Femur (tissue), 1 donor: ENCODE data around the gene RCOR3.
"Not testable (repeated sequence)": the region's sequence is repeated elsewhere in the genome, so short reads cannot be mapped to it uniquely, and the experiment has no call there.

Source experiments
- DNase-seq: peaks from one replicate; pipeline ENCODE4 v3.0.0-alpha.2; 2017

The RCOR3 gene

DNA sequence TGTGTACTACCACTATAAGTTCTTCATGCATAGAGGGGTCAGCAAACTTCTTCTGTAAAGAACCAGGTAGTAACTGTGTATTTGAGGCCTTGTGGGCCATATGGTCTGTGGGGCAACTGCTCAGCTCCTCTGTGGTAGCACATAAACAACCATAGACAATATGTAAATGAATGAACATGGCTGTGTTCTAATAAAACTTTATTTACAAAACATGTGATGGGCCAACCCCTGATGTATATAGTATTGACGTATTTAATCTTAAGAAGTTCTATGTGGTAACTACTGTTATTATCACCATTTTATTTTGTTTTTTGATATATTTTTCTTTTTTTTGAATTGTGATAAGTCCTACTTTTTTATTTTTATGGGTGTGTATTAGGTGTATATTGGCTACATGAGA lies 82.8 kb downstream of the RCOR3 start:
- no peak for DNase-seq

GRCh38 chr1:211343607-211344006 lies 84.4 kb downstream of the RCOR3 start:
- no peak for DNase-seq

DNA sequence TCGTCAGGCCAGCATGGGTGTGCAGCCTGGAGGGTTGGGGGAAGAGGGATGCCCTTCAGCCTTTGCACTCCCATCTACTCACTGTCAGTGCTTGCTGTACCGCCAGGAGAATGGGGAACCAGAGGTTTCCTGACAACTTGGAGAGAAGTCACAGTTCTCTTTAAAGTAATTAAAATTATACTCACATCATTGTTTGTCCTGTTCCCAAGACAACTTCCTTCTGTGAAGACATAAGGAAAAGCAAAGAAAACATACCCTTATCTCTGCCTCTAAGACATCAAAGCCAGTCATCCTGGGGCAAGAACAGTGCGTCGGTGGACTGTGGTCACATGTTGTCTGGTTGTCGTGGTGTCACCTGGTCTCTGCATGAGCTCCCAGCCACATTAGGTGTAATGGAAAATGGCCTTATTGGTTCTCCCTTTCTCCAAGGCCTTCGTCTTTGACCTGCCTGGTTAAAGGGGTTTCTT lies 85.0 kb downstream of the RCOR3 start:
- DNase-seq: no peak

GRCh38 chr1:211345719-211346118 lies 86.6 kb downstream of the RCOR3 start:
- no peak for DNase-seq

DNA sequence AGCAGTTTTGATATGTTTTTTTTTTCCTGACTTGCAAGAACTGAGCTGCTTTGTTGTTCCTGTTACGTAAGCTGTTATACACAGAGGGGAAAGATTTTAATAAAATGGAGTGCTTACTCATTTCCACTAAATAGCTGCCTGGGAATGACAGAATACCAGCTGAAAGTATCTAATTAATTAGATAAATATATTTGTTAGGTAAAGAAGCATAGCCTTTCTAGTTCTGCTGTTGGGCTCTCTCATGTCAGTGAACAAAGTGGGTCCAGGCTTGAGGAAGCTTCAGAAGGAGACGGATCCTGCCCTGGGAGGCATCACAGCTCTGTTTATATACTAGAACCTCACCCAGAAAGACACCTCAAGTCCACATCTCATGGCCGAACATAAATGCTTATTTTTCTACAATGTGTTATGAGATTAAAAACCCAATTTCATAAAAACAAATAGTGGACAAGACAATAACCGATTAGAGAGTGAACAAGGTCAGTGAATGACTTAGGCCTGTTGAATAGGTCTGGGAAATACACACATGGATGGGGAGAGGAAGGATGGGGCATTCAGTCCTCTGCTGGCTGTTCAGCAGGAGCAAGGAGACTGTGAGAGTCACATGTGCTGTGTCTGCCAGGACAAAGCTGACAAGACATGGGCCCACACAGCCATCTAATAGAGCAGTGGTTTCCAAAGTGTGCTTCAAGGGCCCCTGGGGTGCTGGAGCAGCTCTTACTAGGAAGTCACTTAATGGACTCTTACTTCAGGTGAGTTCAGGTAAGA lies 88.1 kb downstream of the RCOR3 start:
- DNase-seq: no peak

DNA sequence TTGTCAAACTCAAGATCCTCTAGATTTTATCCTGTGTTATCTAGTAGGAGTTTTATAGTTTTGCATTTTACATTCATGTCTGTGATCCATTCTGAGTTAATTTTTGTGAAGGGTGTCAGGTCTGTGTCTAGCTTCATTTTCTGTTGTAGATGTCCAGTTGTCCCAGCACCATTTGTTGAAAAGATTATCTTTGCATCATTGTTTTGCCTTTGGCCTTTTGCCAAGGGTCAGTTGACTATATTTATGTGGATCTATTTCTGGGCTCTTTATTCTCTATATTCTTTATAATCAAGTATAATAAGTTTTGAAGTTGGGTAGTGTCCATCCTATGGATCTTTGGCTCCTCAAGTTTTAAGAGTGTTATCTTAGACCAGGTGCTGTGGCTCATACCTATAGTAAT lies 89.4 kb downstream of the RCOR3 start:
- no peak for DNase-seq

GRCh38 chr1:211349741-211350140 lies 90.6 kb downstream of the RCOR3 start:
- DNase-seq: no peak

DNA sequence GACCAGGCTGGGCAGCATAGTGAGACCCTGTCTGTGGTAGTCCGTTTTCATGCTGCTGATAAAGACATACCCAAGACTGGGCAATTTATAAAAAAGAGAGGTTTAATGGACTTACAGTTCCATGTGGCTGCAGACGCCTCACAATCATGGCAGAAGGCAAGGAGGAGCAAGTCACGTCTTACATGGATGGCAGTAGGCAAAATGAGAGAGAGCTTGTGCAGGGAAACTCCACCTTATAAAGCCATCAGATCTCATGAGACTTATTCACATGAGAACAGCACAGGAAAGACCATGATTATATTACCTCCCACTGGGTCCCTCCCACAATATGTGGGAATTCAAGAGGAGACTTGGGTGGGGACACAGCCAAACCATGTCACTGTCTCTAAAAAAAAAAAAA lies 92.9 kb downstream of the RCOR3 start:
- not testable (repeated sequence) for DNase-seq

GRCh38 chr1:211352465-211352864 lies 93.3 kb downstream of the RCOR3 start:
- no peak for DNase-seq

DNA sequence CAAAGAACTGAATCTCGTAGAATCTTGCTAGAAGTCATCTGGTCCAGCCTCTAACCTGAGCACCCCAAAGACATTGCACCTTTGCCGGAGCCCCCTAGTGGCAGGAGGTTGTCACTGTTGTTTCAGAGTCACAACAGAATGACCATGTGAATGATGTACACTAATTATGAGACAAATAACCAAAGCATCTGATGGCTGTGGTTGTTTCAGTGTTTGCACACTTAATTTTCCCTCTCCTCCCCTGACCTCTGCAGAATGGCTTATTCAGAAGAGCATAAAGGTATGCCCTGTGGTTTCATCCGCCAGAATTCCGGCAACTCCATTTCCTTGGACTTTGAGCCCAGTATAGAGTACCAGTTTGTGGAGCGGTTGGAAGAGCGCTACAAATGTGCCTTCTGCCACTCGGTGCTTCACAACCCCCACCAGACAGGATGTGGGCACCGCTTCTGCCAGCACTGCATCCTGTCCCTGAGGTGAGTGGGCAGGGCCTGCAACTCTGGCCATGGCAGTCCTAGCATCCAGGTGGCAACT lies 93.9 kb downstream of the RCOR3 start:
- no peak for DNase-seq

- no peak for DNase-seq
Observed at GRCh38 chr1:211353562-211354212, 94.5 kb downstream of the RCOR3 start.

GRCh38 chr1:211355873-211356272 lies 96.7 kb downstream of the RCOR3 start:
- no peak for DNase-seq

DNA sequence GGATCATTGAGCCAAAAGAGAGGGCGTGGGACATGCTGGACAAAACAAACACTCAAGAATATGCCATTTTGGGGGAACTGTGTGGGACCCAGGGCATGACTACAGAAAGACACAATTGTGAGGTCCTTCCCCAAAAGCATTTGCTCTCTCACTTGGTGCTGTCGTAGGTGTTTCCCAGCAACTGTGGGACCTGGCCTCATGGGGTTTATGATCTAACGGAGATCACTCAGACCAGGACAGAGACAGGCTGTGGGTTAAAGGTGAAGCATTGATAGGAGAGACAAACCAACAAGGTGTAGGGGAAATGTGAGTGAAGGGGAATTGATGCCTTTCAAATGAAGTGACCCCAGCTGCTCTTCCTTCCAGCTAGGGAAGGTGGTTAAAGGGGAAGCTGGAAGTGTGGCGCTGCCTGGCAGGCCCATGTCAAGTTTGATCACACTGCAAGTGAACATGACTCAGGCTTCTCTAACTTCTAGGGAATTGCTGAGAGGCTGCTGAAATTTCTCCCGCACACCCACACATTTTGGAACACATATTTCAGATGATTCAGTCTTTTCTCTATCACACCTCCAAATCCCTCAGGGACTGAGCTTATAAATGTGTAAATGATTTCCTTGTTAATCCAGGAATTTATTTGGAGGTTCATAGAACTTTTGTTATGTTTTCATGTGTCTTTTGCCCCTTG lies 97.7 kb downstream of the RCOR3 start:
- no peak for DNase-seq

DNA sequence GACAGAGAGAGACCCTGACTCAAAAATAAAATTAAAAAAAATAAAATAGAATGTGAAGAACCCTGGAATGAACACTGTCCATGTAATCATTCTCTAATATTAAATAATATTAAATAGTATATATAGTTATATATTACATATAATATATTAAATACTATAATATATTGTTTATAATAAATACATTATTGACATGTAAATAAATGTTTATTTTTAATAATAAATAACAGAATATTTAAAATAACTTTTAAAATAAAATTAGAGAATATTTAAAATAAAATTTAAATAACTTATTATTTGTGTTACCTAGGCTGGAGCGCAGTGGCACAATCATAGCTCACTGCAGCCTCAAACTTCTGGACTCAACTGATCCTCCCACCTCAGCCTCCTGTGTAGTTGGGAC lies 99.5 kb downstream of the RCOR3 start:
- no peak for DNase-seq

GRCh38 chr1:211359876-211360275 lies 100.7 kb downstream of the RCOR3 start:
- DNase-seq: no peak

GRCh38 chr1:211361202-211361601 lies 102.0 kb downstream of the RCOR3 start:
- DNase-seq: no peak
